ENCODE measurements around the gene LOXL4.
"Not testable (repeated sequence)": the region's sequence is repeated elsewhere in the genome, so short reads cannot be mapped to it uniquely, and the experiment has no call there.

LOXL4 gene

DNA sequence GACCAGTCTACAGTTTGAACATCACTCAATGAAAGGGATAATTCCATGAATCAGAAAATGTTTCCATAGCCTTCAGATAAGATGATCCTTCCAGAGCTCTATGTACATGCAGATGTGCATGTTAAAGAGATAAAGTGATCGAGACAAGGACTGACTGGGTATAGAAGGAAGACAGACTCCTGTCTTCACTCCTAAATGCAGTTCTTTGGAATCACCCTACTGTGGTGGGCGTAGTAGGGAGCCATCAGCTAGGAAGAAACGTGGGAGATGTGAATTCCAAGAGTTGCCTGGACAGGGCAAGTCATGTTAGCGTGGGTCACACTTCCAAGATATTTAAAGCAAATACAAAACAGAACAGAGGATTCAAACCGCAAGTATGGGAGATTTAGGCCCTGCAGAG is 23.9 kb downstream of the LOXL4 start:
- no peak for DNase-seq (ENCODE audit: low read depth)

DNA sequence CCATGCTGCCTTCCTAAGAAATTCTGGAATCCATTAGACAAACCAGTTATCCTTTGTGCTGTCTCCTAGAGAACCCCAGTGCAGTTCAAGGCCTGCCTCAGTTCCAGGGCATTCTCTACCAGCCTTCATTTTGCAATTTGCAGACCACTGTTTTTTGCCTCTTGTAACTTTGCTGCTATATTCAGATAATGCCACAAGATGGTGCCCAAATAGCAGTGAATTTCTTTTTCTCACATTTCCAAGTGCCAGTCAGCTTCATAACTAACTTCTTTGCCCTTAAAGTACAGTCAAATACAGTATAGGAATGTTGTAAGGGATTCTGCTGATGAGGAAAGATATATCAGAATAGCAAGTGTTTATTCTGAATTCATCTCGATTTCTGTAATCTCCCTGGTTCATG is 25.2 kb downstream of the LOXL4 start:
- no peak for DNase-seq (ENCODE audit: low read depth)

DNA sequence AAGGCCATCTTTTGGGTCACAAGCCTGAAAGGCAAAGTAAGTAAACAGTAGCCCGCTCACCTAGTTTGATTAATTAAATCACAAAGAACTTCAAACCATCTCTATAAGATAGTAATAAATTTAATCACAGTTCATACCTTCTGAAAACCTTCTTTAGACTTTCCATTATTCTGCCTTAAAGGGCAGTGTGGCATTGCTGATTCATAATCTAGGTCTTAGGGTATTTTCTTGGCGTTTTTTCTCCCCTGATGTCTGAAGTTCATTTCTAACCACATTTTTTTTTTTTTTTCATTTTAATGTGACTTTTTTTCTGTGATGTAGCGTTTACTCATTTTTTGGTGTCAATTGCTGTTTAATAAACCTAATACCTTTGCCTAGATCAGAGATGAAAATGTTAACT is 27.5 kb downstream of the LOXL4 start:
- DNase-seq (ENCODE audit: low read depth): no peak

DNA sequence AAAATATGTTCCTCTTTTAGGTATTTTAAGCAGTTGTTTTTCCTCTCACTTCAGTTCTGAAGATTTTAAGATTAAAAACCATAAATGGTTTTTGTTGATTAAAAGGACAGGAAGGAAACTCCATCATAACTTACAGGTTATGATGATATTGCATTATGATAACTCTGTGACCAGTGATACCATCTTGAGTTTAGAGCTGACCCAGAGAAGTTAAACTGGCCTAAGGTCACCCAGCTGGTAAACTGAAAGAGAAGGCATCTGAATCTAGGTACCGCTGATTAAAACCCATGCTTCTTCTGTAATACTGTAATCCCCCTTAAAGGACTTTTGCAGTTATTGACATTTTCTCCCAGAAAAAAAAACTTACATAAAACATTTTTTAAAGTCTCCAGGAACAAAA is 29.6 kb downstream of the LOXL4 start:
- DNase-seq (ENCODE audit: low read depth): no peak

DNA sequence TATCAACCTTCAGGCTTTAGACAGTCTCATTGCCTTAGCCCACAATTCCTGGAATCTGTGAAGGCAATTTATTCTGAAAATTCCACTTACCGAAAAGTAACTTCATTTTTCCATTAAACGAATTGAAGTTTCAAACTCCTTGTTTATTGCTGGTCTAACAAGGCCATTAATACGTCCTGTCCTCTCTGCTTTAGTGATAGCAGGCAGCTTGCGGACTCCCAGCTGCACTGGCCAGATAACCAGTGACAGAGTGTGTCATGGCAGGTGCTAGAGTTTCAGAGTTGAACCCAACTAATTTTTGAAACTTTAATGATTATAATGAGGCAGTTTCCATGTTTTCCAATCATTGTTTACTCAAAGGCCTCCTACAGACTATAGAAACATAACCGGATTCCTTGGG is 31.1 kb downstream of the LOXL4 start:
- no peak for DNase-seq (ENCODE audit: low read depth)

DNA sequence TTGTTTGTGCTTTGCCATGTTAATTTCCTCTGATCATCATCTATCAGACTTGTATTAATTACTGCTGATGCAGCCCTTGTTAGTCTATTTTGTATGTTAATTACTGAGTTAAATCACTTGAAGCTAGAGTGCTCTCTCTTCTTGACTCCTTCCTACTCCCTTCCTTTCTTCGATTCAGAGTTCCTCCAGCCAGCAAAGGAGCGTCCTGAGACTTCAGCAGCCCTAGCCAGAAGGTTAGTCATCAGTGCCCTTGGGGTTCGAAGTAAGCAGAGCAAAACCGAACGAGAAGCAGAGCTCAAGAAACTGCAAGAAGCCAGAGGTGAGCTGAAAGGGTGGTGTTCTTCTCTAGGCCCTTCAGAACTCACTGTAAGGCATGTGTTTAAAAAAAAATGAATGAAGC is 32.1 kb downstream of the LOXL4 start:
- no peak for DNase-seq (ENCODE audit: low read depth)

DNA sequence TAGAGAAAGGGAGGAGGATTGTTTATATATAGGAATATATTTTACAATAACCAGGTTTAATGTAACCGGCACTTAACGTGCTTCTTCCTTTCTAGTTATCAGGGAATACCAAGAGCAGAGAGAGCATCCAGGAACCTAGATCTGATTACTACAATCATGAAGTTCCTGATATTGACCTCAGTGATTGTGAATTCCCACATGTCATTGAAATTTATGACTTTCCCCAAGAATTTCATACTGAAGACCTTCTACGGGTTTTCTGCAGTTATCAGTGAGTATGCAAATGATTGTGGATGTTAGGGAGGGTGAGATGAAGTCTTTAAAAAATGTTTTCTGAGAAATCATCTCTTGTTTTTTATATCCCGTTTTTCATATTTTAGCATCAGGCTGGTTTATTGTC is 36.6 kb downstream of the LOXL4 start:
- DNase-seq (ENCODE audit: low read depth): no peak

DNA sequence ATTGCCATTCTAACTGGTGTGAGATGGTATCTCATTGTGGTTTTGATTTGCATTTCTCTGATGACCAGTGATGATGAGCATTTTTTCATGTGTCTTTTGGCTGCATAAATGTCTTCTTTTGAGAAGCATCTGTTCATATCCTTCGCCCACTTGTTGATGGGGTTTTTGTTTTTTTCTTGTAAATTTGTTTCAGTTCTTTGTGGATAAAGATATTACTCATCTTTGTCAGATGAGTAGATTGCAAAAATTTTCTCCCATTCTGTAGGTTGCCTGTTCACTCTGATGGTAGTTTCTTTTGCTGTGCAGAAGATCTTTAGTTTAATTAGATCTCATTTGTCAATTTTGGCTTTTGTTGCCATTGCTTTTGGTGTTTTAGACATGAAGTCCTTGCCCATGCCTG is 39.7 kb downstream of the LOXL4 start:
- not testable (repeated sequence) for DNase-seq (ENCODE audit: low read depth)

DNA sequence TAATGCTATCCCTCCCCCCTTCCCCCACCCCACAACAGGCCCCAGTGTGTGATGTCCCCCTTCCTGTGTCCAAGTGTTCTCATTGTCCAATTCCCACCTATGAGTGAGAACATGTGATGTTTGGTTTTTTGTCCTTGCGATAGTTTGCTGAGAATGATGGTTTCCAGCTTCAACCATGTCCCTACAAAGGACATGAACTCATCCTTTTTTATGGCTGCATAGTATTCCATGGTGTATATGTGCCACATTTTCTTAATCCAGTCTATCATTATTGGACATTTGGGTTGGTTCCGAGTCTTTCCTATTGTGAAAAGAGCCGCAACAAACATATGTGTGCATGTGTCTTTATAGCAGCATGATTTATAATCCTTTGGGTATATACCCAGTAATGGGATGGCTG is 40.3 kb downstream of the LOXL4 start:
- not testable (repeated sequence) for DNase-seq (ENCODE audit: low read depth)

DNA sequence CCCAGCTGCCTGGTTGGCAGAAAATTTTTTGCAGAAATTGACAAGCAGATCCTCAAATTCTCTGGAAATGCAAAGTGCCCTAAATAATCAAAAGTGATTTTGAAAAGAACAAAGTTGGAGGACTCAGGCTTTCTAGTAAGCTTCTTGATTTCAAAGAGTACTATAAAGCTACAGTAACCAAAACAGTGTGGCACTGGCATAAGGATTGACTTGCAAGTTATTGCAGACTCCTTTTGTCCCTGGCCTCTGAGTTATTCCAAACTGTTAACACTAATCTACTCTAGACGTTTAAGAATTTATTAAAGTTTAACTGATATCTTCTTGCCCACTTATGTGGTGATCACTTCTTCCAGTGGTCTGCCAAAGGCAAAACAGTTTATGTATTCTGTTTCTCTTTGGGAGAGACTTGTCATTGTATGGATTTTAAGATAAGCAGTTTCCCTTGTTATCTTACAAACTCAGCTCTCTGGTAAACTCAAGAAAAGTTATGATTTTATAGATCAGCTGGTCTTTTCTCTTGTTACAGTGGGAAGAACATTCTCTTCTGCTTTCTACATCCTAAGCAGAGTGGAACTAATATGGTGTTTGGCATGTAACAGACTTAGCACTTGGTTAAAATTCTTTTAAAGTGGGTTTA is 41.4 kb downstream of the LOXL4 start:
- DNase-seq (ENCODE audit: low read depth): no peak

DNA sequence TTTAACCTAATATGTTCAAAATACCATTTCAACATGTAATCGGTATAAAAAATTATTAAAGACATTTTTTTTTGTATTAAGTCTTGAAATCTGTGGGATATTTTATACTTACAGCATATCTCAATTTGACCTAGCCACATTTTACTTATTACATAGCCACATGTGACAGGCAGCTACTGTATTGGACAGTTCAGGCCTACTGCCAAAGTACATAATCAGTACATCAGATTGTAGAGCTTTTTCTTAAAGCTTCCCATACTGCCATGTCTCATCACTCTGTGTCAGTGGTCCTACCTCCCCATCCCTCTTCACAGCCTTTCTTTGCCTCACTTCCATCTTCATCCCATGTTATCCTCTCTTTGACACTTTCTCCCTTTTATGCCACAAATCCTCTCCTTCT is 43.0 kb downstream of the LOXL4 start:
- no peak for DNase-seq (ENCODE audit: low read depth)

DNA sequence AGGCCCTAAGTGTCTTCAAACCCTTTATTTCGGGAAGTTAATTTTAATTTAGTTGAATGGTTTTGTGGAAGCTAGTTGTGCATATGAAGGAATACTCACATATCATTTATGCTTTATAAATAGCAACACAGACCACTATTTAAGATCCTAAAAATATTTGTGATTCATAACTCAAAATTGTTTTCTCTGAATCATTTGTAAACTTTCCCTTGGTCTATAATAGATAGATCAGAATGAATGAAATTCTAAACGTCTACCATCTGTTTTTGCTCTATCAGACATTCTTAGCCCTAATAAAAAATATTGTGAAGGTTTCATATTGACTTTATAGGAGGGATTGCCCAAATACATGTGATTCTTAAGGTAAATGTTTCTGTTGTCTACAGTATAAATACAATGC is 43.5 kb downstream of the LOXL4 start:
- DNase-seq (ENCODE audit: low read depth): no peak

DNA sequence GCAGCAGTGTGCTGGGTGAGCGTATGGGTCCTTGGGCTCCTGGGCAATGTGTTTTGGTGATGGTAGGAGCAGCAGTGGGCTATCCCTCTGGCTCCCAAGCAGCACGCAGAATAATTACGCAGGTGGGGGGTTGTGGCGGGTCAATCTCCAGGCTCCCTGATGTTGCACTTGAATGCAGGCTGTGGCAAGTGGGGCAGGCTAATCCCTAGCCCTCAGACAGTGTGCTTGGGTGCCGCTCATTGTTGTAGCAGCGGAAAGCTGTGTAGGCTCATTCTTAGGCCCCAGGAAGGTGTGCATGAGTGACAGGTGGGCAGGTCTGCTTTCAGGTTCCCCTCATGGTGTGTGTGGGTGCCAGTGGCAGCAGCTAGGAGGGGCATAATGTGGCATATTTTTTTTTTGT is 44.1 kb downstream of the LOXL4 start:
- no peak for DNase-seq (ENCODE audit: low read depth)

DNA sequence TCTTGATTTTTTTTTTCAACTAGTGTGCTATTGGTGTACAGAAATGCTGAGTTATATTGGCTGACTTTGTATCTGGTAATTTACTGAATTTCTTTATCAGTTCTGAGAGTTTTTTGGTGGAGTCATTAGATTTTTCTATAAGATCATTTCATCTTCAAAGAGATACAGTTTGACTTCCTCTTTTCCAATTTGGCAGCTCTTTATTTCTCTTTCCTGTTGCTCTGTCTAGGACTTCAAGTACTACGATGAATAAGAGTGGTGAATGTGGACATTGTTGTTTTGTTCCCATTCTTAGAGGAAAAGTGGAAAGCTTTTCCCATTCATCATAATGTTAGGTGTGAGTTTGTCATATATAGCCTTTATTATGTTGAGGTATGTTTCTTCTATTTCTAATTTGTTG is 50.2 kb downstream of the LOXL4 start:
- no peak for DNase-seq (ENCODE audit: low read depth)

DNA sequence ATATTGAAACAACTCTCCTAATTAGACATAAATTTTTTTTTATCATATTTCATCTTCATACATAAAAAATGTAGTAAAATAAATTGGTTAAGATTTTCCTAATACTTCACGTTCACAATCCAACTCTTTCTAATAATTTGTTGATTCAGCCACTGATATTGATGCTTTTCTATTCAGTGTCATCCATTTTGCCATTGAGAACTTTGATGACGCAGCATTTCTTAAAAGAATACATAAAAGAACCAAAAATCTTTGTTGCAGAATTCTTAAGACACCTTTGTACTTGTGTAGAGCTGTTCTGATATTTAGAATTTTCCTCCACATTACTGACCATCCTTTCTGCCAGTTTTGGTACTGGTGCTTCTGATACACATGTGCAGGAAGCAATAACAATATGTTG is 52.6 kb downstream of the LOXL4 start:
- no peak for DNase-seq (ENCODE audit: low read depth)

DNA sequence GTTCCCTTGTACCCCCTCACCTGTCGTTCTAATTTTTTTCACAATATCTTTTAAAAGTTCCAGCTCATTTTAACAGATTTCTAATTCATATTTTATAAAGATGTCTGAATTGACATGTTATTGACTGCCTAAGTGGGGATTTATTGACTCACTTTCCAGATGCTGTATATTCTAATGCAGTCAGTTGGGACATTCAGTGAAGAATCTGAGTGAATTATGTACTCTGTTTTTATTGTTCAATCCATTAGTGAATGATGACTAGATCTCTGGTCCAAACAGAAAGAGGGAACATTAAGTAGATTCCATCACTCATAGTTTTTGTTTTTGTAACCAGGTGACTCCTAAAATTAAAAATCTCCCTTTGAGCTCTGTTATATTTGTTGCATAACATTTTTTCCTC is 54.3 kb downstream of the LOXL4 start:
- no peak for DNase-seq (ENCODE audit: low read depth)

DNA sequence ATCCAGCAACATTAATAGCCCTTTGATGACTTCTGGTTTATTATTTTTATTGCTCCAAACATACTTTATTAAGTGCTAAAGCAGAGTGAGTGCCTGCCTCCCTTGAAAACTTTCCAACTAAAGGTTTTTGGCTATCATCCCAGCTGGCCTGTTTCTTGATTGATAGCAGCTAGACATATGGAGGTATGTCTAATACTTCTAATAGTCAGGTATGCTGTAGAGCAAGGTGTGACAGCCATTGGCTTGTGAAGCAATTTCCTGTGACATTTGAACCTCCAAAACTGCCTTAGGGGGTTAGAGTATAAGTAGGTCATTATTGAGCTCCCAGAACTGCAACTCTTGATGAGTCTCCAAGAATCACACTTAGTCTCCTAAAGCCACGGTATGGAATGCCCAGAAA is 55.8 kb downstream of the LOXL4 start:
- DNase-seq (ENCODE audit: low read depth): no peak

DNA sequence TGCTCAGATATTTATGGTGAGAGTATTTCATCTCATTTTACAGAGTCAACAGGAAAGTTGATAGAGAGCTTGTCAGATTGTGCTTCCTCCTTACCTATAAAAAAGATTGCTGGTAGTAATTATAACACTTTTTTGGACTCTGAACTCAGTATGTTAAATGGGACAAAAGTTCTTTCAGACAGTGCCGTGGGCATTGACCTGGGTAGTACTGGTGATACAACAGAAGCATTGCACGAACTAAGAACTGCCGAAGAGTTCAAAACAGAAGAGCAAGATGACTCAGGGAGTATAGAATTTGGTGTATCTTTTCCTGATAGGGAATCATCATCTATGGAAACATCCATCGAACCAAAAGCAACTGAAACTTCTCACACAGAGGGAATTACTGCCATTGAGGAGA is 58.6 kb downstream of the LOXL4 start:
- DNase-seq (ENCODE audit: low read depth): no peak

DNA sequence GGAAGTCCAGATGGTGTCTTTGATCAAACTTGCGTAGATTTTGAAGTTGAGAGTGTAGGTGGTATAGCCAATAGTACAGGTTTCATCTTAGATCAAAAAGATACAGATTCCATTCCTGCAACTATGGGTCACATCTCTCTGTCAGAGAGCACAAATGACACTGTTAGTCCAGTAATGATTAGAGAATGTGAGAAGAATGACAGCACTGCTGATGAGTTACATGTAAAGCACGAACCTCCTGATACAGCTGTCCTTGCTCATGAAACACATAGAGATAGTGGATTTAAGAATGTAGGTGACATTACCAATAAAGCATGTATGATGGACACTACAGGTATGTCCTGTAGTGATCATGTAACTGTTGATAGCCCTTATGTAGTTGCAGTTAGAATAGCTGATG is 59.1 kb downstream of the LOXL4 start:
- no peak for DNase-seq (ENCODE audit: low read depth)

DNA sequence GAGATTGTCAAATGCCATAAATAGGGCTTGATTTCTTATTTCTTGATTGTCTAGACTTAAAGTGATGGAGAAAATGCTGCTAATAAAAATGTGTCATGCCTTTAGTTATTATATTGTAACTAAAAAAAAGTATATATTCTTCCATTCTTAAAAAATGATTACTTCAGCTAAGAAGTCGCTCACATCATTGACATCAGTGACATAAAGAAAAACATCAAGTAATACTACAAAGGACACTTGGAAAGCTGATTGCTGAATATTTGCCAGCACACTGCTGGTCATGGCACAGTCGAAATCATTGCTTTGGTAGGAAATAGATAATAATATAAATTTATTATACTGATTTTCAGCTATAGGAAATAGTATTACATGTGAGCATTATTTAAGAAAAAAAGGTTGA is 62.6 kb downstream of the LOXL4 start:
- DNase-seq (ENCODE audit: low read depth): no peak

DNA sequence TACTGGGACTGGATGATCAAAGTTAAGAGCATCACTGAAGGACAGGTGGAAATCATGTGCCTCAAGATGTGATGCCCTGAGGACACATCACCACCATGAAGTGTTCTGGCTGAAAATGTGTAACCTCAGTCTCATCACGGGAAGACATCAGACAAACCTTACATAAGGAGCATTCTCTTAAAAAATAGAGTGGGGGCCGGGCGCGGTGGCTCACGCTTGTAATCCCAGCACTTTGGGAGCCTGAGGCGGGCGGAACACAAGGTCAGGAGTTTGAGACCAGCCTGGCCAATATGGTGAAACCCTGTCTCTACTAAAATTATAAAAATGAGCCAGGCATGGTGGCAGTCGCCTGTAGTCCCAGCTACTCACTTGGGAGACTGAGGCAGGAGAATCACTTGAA is 65.6 kb downstream of the LOXL4 start:
- no peak for DNase-seq (ENCODE audit: low read depth)

DNA sequence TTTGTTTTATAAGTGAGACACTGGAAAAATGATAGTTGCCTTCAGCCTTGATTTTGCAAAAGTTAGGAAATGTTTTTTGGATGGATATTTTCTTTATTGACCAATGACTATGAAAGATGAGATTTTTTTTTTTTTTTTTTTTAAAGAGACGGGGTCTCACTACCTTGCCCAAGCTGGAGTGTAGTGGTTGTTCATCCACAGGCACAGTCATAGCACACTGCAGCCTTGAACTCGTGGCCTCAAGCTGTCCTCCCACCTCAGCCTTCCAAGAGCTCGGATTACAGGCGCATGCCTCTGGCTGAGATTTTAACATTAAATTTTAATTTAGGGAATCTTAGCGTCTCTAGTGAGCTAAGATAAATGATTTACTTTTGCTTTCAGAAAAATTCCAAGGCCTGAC is 66.2 kb downstream of the LOXL4 start:
- no peak for DNase-seq (ENCODE audit: low read depth)

All from stimulated activated CD8-positive, alpha-beta memory T cell treated with anti-CD3 and anti-CD28 coated beads, Interleukin-12 subunit alpha, Interleukin-12 subunit beta, amount 100 ng/mL, for 4 hours (primary cell).